Measurements from ENCODE around the gene ZDHHC9.
A peak's percentile ranks its signal among the peaks of the same experiment; 100 is the strongest.

ZDHHC9 gene

DNA sequence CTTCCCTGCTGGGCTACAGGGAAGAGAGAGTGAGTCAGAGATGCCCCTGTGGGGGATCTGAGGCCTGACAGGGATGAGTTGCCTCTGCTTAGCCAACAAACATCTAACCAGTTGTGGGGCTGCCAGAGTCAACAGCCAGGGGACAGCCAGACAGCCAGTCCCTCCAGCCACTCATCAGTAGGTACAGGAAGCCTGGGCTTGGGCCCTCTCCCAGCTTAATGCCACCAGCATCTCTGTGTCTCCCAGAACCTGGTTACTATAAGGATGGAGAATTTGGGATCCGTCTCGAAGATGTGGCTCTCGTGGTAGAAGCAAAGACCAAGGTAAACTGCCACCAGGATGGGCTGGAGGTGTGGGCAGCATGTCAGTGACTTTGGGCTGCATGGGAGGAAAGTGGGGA is 81.2 kb downstream of the ZDHHC9 start:
- no peak for DNase-seq (ENCODE audit: low spot score)

DNA sequence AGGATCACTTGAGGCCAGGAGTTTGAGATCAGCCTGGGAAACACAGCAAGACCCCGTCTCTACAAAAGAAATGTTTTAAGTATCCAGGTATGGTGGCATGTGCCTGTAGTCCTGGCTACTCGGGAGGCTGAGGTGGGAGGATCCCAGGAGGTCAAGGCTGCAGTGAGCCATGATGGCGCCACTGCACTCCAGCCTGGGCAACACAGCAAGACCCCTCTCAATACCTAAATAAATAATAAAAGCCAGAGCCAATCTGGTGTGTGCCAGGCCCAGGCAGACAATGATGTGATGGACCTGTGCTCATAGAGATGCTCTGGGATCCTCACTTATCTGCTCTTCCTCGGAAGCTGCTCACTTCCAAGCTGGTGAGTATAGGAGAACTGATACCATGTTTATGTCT is 82.1 kb downstream of the ZDHHC9 start:
- no peak for DNase-seq (ENCODE audit: low spot score)

- DNase-seq (ENCODE audit: low spot score): no peak
Observed at GRCh38 chrX:129760981-129761380, 82.7 kb downstream of the ZDHHC9 start.

DNA sequence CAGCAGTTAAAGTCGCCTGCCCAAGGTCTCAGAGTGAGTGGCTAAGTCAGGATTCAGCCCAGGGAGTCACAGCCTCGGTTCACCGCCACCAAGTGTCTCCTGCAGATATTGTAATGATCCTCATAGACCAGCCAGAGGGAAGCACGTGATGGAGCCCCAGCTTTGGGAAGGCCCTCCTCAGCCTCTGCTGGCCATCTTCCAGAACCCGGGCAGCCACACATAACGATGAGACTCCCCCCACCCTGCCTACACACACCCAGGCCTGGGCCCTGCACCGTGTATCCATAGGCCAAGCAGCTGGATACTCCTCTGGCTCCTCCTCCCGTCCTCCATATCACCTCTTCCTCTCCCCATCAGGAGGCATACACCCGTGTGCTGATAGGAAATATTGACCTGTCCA is 83.5 kb downstream of the ZDHHC9 start:
- DNase-seq (ENCODE audit: low spot score): no peak

DNA sequence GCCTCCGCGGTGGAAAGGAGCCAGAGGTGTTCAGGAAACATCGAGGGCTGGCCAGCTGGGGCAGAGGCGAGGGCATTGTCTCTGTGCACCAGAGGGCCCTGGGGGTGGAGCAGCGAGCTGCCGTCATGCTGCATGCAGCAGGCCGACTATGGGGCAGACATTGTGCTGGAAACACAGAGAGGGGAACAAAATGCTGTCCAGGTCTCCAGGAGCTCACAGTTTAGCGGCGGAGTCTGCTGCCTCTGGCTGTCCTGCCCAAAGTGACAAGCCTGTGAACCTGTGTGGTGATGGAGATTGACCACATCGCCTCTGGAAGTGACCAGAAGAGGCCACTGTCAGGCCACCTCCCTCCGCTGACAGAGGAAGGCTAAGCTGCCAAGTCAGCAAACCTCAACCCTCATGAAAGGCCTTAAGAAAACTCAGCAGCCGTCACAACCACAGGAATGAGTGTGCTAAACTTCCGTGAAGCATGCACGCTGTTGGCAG is 84.1 kb downstream of the ZDHHC9 start:
- no peak for DNase-seq (ENCODE audit: low spot score)

DNA sequence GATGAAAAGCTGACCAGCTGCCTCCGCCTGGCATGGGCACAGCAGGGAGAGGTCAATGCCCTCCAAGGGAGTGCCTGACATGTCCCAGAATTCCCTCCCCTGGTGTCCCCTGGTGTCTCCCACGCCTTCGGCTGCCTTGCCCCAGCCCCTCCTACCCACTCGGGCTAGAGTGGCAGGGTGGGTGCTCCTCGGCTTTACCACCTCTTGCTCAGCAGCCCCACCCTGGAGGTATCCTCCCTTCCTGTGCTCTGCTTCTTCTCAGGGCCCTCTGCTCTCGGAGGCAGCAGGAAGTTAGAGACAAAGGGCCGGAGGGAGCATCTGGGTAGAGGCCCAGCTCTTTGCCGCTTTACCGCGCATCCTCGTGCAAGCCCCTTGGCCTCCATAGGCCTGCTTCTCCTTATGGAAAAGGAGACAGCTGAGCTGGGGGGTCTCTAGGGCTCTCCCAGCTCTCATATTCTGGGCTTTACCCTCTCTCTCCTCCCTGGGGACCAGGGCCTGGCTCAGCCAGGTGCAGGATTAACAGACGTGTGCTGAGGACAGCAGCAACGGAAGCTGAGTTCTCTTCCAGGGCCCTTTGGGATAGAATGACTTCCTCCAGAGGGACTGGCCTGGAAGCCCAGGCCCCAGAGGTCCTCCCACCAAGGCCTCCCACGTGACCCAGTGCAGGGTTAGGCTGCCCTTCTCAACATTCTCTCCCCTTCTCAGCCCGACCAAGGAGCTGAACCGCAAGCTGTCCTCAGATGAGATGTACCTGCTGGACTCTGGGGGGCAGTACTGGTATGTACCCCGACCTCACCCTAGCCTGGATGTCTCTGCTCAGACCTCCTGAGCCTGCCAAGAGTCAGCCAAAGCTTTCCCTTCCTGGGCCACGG is 87.7 kb downstream of the ZDHHC9 start:
- DNase-seq (ENCODE audit: low spot score): no peak

DNA sequence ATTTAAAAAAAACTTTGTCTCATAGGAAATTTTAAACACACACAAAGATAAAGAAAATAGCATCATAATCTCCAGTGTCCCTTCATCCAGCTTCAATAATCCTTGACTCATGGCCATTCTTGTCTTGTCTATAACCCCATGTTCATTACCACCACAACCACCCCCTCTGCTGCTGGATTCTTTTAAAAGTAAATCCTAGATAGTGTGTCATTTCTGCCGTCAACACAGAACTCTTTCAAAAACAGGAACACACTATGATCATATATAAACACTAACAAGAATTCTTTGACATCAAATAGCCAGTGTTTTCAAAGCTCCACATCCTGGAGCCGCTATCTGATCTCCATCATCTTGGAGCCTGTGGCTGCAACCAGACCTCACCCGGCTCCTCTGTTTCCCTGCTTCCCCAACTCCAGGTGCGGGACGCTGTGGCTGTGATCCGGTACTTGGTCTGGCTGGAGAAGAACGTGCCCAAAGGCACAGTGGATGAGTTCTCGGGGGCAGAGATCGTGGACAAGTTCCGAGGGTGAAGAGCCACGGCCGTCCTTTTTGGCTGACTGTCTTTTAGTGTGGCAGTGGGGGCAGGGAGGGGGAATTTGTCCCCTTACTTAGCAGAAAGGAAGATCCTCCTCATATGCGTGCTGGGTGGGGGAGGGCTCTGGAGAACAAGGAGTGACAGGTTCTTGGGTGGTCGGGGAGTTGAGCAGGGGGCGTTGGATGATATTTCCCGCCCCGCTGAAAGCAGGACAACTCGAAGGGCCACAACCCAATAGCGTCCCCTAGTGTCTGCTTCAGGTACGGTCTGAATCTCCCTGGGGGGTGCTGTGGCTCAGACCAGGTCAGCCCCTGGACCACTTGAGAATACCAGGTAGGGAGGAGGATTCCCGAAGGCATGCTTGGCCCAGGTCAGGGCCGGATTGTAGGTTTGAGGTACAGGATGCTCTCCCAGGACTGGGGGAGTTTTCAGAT is 89.3 kb downstream of the ZDHHC9 start:
- DNase-seq (ENCODE audit: low spot score): peak; percentile 62
